Measurements from ENCODE around the gene DSC3. TPM values are rescaled to one million over a fixed set of nuclear protein-coding genes. Genes with fewer than 3 reads are reported as not detected.
"Not testable (repeated sequence)": the region's sequence is repeated elsewhere in the genome, so short reads cannot be mapped to it uniquely, and the experiment has no call there.

DSC3 gene
- polyA plus RNA-seq, 12 donors: 0.38 to 146 (median 1.2) TPM; not detected in 2

GRCh38 chr18:31042084-31042405 is 497 bp downstream of the DSC3 start:
- DNase-seq: no peak

DNA sequence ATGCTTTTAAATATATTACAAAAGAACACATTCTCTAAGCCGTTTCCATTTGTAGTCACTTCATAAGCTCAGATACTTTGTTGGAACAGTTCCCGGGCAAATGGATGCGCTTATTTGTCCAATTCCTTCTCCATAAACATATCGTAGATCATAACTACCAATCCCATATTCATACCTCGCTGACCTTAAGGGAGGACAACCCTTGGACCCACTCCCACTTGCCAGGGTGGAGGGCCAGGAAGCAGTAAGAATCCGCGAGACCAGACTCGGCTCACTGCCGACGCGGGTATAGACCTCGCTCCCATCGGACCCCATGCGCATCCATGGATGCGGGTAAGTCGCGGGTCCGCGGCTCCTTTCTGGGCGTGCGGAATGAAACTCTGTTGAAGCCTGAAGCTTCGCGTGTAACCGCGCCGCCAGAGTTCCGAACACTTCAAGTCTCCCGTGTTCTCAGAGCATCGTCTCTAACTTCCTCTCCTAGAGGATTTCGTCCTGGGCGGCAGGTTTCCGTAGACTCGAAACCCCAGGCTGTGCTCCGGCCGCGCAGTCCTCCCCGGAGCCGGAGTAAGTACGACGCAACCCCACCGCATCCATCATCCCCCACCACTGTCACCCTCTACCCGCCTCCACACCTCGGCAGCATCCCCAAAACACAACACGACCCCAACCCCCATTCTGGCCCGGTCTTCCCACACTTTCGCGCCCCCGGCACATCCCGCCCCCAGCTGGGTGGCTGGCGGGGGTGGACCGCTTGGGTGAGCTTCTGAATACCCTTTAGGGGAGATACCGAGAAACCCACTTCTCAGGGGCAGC is 1.1 kb downstream of the DSC3 start:
- peak; percentile 39 for DNase-seq

DNA sequence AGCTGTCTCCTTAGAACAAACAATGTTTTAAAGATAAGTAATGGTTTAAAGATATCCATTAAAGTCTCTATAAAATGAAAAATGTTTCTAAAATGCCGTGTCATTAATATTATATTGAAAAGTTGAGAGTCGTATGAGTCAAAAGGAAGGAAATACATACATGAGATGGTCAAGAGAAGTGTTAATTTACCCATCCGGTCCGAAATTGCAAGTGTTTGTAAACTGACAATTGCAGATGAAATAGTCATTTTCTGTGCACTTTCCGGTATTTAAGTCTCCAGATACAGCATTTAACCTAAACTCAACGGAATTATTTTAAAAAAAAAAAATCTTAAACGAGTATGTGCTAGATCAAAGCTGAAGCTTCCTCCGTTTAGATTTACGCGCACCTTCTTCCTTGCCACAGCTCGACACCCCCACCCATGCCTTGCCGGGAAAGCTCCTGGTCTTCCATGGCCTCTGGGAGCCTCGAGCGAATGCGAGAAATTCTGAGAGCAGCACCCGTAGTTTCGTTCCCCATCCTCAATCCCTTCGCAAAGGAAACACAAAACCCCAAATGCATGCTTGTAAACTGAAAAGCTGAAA is 1.8 kb downstream of the DSC3 start:
- no peak for DNase-seq

GRCh38 chr18:31039426-31039825 is 3.1 kb downstream of the DSC3 start:
- no peak for DNase-seq

DNA sequence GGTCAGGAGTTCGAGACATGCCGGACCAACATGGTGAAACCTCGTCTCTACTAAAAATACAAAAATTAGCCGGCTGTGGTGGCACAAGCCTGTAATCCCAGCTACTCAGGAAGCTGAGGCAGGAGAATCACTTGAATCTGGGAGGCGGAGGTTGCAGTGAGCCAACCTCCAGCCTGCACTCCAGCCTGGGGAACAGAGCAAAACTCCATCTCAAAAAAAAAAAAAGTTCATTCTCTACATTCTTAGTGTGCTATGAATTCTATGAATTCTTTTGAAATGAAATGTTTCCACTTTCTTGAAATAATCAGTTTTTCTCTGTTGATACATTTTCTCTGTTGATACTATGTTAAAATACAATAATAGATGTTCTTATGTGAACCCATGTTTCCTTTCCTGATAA is 4.9 kb downstream of the DSC3 start:
- not testable (repeated sequence) for DNase-seq

DNA sequence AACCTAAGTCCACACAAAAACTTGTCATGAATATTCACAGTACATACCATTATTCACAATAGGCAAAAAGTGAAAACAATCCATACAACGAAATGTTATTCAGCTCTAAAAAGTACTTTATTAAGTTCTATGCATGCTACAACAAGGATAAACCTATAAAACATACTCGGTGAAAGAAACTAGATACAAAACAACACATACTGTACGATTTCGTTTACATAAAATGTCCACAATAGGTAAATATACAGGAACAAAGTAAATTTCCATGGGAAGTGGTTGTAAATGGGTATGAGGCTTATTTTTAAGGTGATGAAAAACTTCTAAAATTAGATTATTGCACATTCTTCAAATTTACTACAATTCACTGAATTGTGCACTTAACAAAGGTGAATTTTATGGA is 8.0 kb downstream of the DSC3 start:
- no peak for DNase-seq

- DNase-seq: no peak
Observed at GRCh38 chr18:31030574-31031278, 11.8 kb downstream of the DSC3 start.

GRCh38 chr18:31015715-31016434 is 26.7 kb downstream of the DSC3 start:
- DNase-seq: no peak

DNA sequence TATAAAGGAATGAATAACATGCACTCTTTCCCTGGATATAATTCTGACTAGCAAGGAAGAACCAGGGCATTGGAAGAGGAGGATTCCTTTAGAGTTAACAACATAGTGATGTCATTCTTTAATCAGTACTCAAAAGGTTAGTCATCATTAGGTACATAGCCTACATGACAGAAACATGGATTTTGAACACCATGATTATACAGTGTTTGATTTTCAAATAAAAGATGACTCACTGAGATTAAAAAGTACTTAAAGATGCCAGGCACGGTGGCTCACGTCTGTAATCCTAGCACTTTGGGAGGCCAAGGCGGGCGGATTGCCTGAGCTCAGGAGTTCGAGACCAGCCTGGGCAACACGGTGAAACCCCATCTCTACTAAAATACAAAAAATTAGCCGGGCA is 31.1 kb downstream of the DSC3 start:
- DNase-seq: not testable (repeated sequence)

DNA sequence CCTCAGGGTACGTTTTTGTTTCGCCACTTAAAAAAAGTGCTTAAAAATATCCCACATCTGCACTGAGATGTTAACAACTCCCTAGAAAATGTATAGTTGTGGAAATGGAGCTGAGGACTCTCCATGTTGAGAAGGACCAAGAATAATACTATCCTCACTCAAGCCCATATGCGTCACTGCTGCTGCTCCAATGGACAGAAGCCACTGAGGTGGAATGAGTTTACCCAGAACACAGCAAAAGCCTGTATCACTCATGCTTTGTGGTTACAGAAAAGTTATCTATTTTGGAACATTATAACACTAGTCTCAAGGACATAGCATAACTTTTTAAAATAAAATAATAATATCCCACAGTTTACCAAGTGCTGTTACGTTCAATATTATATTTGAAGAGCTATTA is 31.9 kb downstream of the DSC3 start:
- no peak for DNase-seq

GRCh38 chr18:30999887-31000628 is 42.5 kb downstream of the DSC3 start:
- DNase-seq: no peak

- DNase-seq: no peak
Observed at GRCh38 chr18:30999186-30999585, 43.4 kb downstream of the DSC3 start.

DNA sequence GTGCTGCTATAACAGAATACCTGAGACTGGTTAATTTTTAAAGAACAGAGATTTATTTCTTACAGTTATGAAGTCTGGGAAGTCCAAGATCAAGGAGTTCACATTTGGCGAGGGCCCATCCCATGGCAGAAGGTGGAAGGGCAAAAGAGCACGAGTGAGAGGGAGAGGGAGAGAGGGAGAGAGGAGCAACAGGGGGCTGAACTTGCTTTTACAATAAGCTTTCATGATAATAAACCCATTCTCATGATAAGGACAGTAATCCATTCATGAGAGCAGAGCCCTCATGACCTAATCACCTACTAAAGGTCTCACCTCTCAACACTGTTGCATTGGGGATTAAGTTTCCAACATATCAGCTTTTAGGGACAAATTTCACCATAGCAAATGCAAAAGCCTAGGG is 45.3 kb downstream of the DSC3 start:
- DNase-seq: no peak

GRCh38 chr18:30992231-30992630 is 50.3 kb downstream of the DSC3 start:
- no peak for DNase-seq

DNA sequence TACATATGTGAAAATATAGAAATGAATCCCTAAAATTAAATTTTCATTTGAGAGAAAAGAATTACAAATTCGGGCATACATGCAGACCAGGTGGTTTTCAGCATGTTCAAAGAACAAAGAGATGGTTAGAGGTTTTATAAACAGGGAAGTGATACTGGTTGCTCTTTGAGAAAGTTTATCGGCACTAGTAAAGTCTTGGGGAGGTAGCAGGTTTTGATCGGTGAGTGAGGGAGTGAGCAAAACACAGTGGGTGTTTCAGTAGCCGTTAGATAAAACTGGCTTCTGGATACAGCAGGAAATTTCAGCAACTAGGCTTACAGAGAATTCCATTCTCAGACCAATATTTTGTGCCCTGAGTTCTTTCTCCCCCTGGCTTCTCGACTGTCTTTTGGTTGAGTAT is 51.1 kb downstream of the DSC3 start:
- no peak for DNase-seq

GRCh38 chr18:30989141-30989540 is 53.4 kb downstream of the DSC3 start:
- no peak for DNase-seq

GRCh38 chr18:30988440-30988839 is 54.1 kb downstream of the DSC3 start:
- DNase-seq: no peak

DNA sequence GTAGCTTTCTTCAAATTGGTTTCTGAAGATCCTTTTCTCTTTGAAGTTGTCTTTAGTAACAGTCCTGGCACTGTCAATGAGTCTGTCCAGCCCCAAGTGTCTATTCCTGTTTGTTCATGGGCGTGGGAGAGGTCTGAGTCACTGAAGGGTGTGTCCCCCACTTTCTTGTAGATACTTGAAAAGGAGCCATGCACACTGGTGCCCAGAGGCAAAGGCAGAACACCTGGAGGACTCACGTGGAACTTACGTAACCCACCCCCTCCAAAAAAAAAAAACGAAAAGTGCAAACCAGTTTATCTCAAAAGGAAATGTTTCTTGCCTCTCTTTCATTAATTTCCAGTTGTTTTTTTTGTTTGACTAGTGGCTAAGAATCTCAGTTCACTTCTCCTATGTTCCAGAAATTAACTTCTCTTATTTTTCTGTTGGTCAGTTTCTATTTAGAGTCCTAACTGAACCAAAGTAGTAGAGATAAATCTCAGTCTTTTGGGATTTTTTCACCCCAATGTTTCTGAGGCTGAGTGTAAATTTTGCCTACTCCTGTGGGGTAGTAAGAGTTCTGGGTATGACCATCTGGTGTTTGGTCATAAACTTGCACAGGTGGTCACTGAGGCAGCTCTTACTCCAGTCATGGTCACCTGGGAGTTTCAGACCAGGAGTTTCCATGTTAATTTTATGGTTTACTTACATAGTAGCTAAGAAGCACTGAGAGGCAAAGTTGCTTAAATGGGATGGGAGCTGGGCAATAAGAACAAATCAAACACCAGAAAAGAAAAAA is 54.9 kb downstream of the DSC3 start:
- no peak for DNase-seq

GRCh38 chr18:30985753-30986152 is 56.8 kb downstream of the DSC3 start:
- DNase-seq: no peak

GRCh38 chr18:30982285-30982992 is 60.1 kb downstream of the DSC3 start:
- DNase-seq: no peak

All from muscle of arm (tissue), 12 donors.